Coronary artery (tissue), 2 donors: ENCODE data around the gene PAPOLG.
A peak's percentile ranks its signal among the peaks of the same experiment; 100 is the strongest.

Experiments
- DNase-seq: peaks from one replicate; pipeline ENCODE4 v3.0.0-alpha.2; 2017; ENCODE audit warnings: low spot score
- H3K27ac ChIP-seq, 2 donors: fragments of 200-600 bp; sonication (generic); one replicate each; pipeline ENCODE4 v1.5.1; 2016 to 2019
- H3K4me3 ChIP-seq: fragments of 200-600 bp; sonication (generic); 2 replicates; pipeline ENCODE4 v1.5.1; 2016; ENCODE audit warnings: mild to moderate bottlenecking, moderate library complexity
- CTCF ChIP-seq: fragments of 200-600 bp; sonication (generic); IDR thresholded peaks from one replicate; pipeline ENCODE4 v1.5.1; 2019; ENCODE audit warnings: antibody characterized with exemption

The PAPOLG gene

GRCh38 chr2:60756097-60757087 lies at the start of gene PAPOLG:
Gene PAPOLG, plus strand, starts transcription at chr2:60756268. Its CDS starts 211 bp downstream, at chr2:60756479.
- Histone ChIP-seq H3K4me3 (peak within 1 kb of the TSS; percentile 99), H3K27ac (peak within 1 kb of the TSS; percentile 91 to 97)
- TF ChIP-seq CTCF, result no peak
- peak; percentile 92 for DNase-seq

- TF ChIP-seq CTCF, result peak; percentile 66
- no peak overlapping the region for H3K27ac ChIP-seq
- no peak for DNase-seq
- H3K4me3 ChIP-seq, result no peak overlapping the region
Measured at GRCh38 chr2:60707750-60708371, 48.2 kb upstream of the PAPOLG start.

- no peak for TF ChIP-seq CTCF
- H3K4me3 ChIP-seq, result no peak overlapping the region
- DNase-seq, result no peak
- no peak overlapping the region for H3K27ac ChIP-seq
Measured at GRCh38 chr2:60708630-60709320, 47.3 kb upstream of the PAPOLG start.

- Histone ChIP-seq H3K27ac (no peak overlapping the region), H3K4me3 (no peak overlapping the region)
- TF ChIP-seq CTCF, result no peak
- DNase-seq, result no peak
Measured at GRCh38 chr2:60710707-60711106, 45.4 kb upstream of the PAPOLG start.

GRCh38 chr2:60715561-60715960 lies 40.5 kb upstream of the PAPOLG start:
- Histone ChIP-seq H3K4me3 (no peak overlapping the region), H3K27ac (no peak overlapping the region)
- TF ChIP-seq CTCF, result no peak
- no peak for DNase-seq

- H3K4me3 ChIP-seq, result no peak overlapping the region
- H3K27ac ChIP-seq, result peak overlapping the region in 1 of 2 donors; percentile 28
- no peak for DNase-seq
- TF ChIP-seq CTCF, result no peak
Measured at GRCh38 chr2:60717691-60718090, 38.4 kb upstream of the PAPOLG start.
